IMR-90 (cell line): ENCODE data around the gene SEC16A. TPM values are rescaled to one million over a fixed set of nuclear protein-coding genes. Genes with fewer than 3 reads are reported as not detected.

Experiments used
- ATAC-seq: fragments of 200-7000 bp; cut with Tn5 transposase; 2 replicates; pipeline ENCODE4 v1.9.1; 2020; ENCODE audit warnings: low read depth, mild to moderate bottlenecking, moderate library complexity
- BruUV-seq: library from RNA; stranded (reverse); fragments of 400-500 nt; replicated peaks from 2 replicates; lab custom pipeline; 2021; lab: Mats Ljungman, UMichigan
- CTCF ChIA-PET: fragments of 300-600 bp; formaldehyde crosslinking; extraction: SDS; loops from one replicate; lab custom pipeline; 2021; ENCODE audit warnings: antibody characterized with exemption; lab: Yijun Ruan, JAX
- POLR2A ChIA-PET: fragments of 300-600 bp; sonication (Branson Sonifier 250); formaldehyde crosslinking; loops from one replicate; lab custom pipeline; 2022; ENCODE audit warnings: antibody characterized with exemption; ENCODE audit not compliant: unreplicated experiment; lab: Charles Lee
- DNase-seq: peaks from one replicate; pipeline ENCODE4 v3.0.0; 2013
- H2AFZ ChIP-seq: replicated peaks from 2 replicates; pipeline ENCODE3; 2013; ENCODE audit warnings: low read length, mild to moderate bottlenecking; ENCODE audit not compliant: poor library complexity
- H2AK5ac ChIP-seq: 2 replicates; pipeline ENCODE4 v1.6.1; 2013; ENCODE audit warnings: low read depth, low read length, inconsistent platforms
- H2AK9ac ChIP-seq: replicated peaks from 2 replicates; pipeline ENCODE3; 2013; ENCODE audit warnings: mild to moderate bottlenecking, low read depth, low read length, moderate library complexity; ENCODE audit not compliant: poor library complexity
- H2BK120ac ChIP-seq: 2 replicates; pipeline ENCODE4 v1.6.1; 2013; ENCODE audit warnings: low read depth, low read length, inconsistent platforms
- H2BK15ac ChIP-seq: 3 replicates; pipeline ENCODE4 v1.6.1; 2013; ENCODE audit warnings: low read depth, low read length, inconsistent platforms
- H2BK20ac ChIP-seq: 2 replicates; pipeline ENCODE4 v1.6.1; 2013; ENCODE audit warnings: low read depth, mild to moderate bottlenecking, inconsistent platforms, low read length, moderate library complexity
- H2BK5ac ChIP-seq: 2 replicates; pipeline ENCODE4 v1.6.1; 2013; ENCODE audit warnings: mild to moderate bottlenecking, low read depth, low read length, inconsistent platforms; ENCODE audit not compliant: poor library complexity, severe bottlenecking
- H3K14ac ChIP-seq: replicated peaks from 2 replicates; pipeline ENCODE4 v1.6.1; 2013; ENCODE audit warnings: low read depth, low read length, inconsistent platforms
- H3K18ac ChIP-seq: 2 replicates; pipeline ENCODE4 v1.6.1; 2013; ENCODE audit warnings: low read depth, low read length, control low read depth
- H3K23ac ChIP-seq: 2 replicates; pipeline ENCODE4 v1.6.1; 2013; ENCODE audit warnings: low read depth, low read length, inconsistent platforms
- H3K27ac ChIP-seq: 2 replicates; pipeline ENCODE4 v1.5.1; 2013; ENCODE audit warnings: mild to moderate bottlenecking, control low read depth, low read length; ENCODE audit not compliant: insufficient read depth
- H3K27me3 ChIP-seq: 2 replicates; pipeline ENCODE4 v1.6.1; 2013; ENCODE audit warnings: low read length; ENCODE audit not compliant: control insufficient read depth, insufficient read depth
- H3K36me3 ChIP-seq: 2 replicates; pipeline ENCODE4 v1.6.1; 2013; ENCODE audit warnings: low read length, mixed read lengths; ENCODE audit not compliant: control insufficient read depth, insufficient read depth
- H3K4ac ChIP-seq: 2 replicates; pipeline ENCODE4 v1.6.1; 2013; ENCODE audit warnings: low read depth, low read length, inconsistent platforms
- H3K4me1 ChIP-seq: 2 replicates; pipeline ENCODE4 v1.6.1; 2013; ENCODE audit warnings: low read length, mixed read lengths; ENCODE audit not compliant: control insufficient read depth, insufficient read depth
- H3K4me2 ChIP-seq: 2 replicates; pipeline ENCODE4 v1.6.1; 2013; ENCODE audit warnings: low read depth, mild to moderate bottlenecking, control low read depth, low read length, moderate library complexity
- H3K4me3 ChIP-seq: 2 replicates; pipeline ENCODE4 v1.5.1; 2013; ENCODE audit warnings: low read depth, mild to moderate bottlenecking, control low read depth, low read length, moderate library complexity; ENCODE audit not compliant: insufficient read depth
- H3K56ac ChIP-seq: 2 replicates; pipeline ENCODE4 v1.6.1; 2013; ENCODE audit warnings: low read length, inconsistent platforms; ENCODE audit not compliant: insufficient read depth; ENCODE audit errors: extremely low read depth
- H3K79me1 ChIP-seq, 2 experiments: 2 replicates each; pipeline ENCODE4 v1.6.1; 2013; ENCODE audit warnings: low read length in 2 of 2, inconsistent platforms in 1 of 2, low read depth in 1 of 2
- H3K9ac ChIP-seq: 2 replicates; pipeline ENCODE4 v1.6.1; 2013; ENCODE audit warnings: low read depth, low read length, control low read depth
- H3K9me1 ChIP-seq: 2 replicates; pipeline ENCODE4 v1.6.1; 2013; ENCODE audit warnings: low read length, inconsistent platforms; ENCODE audit not compliant: insufficient read depth
- H3K9me3 ChIP-seq: 2 replicates; pipeline ENCODE4 v1.6.1; 2013; ENCODE audit warnings: low read length; ENCODE audit not compliant: control insufficient read depth, insufficient read depth
- H4K20me1 ChIP-seq: 2 replicates; pipeline ENCODE4 v1.6.1; 2013; ENCODE audit warnings: low read length, inconsistent platforms; ENCODE audit not compliant: insufficient read depth
- H4K5ac ChIP-seq: 2 replicates; pipeline ENCODE4 v1.6.1; 2013; ENCODE audit warnings: mild to moderate bottlenecking, low read depth, low read length, control low read depth
- H4K8ac ChIP-seq, 2 experiments: 2 replicates each; pipeline ENCODE4 v1.6.1; 2013; ENCODE audit warnings: low read depth in 2 of 2, low read length in 2 of 2, control low read depth in 1 of 2, inconsistent platforms in 1 of 2
- H4K91ac ChIP-seq: 2 replicates; pipeline ENCODE4 v1.6.1; 2013; ENCODE audit warnings: low read depth, low read length, inconsistent platforms; ENCODE audit not compliant: insufficient read depth
- BHLHE40 ChIP-seq: fragments of 150-350 bp; IDR thresholded peaks from 2 replicates; pipeline ENCODE4 v1.6.1; 2016; ENCODE audit warnings: mild to moderate bottlenecking, low read depth, low read length
- CTCF ChIP-seq: conservative IDR thresholded peaks from 2 replicates; pipeline ENCODE4 v1.5.1; 2012; ENCODE audit warnings: mild to moderate bottlenecking, low read depth, low read length, improper control_type of control experiment
- MXI1 ChIP-seq: IDR thresholded peaks from 2 replicates; pipeline ENCODE4 v1.6.1; 2012; ENCODE audit warnings: low read depth, mild to moderate bottlenecking, low read length, moderate library complexity, borderline replicate concordance
- WGBS, 2 experiments: methylation state at CpG; one replicate each; pipeline versions ENCODE4 v1.1.5 to v1.1.7; 2013; ENCODE audit warnings: missing lambda C conversion rate in 2 of 2; ENCODE audit not compliant: insufficient read length in 1 of 2; ENCODE audit errors: extremely low coverage in 2 of 2; 5-methylcytosine and 5-hydroxymethylcytosine counted together
- dilution Hi-C: fragments of 300-500 bp; cut with HindIII; formaldehyde crosslinking; loops from one replicate; pipeline ENCODE4 v1.14.3; 2018; ENCODE audit warnings: low sequenced_read_pairs; ENCODE audit not compliant: unreplicated experiment
- in situ Hi-C: fragments of 300-500 bp; cut with MboI; formaldehyde crosslinking; loops from 3 replicates; pipeline ENCODE4 v1.14.3; 2019; ENCODE audit warnings: low sequenced_read_pairs, inconsistent platforms, mixed read lengths
- intact Hi-C: fragments of 100-400 bp; cut with micrococcal nuclease; formaldehyde crosslinking; loops from 2 replicates; pipeline ENCODE4 v1.10.0; 2022
- polyA plus RNA-seq, 3 experiments: library from polyadenylated mRNA; depleted of rRNA; stranded (reverse); fragments of >200 nt; gene quantifications; 2 replicates each; pipeline ENCODE4 v1.2.3, GENCODE V29; 2012; ENCODE audit warnings: low replicate concordance in 1 of 3
- total RNA-seq: library from RNA; depleted of rRNA; stranded (reverse); fragments of >200 nt; gene quantifications from 2 replicates; pipeline ENCODE4 v1.2.3, GENCODE V29; 2012

The SEC16A gene
- total and polyA plus RNA-seq, 2 of the 4 experiments (the other 2 are of a cell fraction) = 12.2 to 48.1 TPM

DNA sequence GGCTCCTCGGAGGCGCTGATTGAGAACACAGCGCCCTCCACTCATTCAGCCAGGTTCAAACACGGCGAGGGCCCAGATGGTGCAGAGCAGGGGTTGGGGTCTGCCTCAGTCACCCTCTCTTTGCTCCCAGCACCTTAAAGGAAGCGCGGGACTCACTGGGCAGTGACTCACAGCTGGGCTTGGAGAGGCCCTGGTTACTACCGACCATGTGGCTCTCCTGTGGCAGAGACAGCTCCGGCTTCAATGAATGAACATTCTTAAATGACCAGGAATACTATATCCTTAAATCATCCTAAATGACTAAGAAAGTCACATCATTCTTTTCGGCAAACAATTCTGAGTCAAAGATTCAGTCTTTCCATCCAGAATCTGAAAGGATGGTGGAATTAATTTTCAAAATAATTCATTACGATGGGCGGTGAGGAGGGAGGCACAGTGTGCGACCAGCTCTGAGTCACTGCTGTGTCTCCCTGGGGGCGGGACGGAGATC lies 41.6 kb downstream of the SEC16A start:
- dilution Hi-C loops (no loop called here), in situ Hi-C loops (no loop called here), intact Hi-C loops (no loop called here)
- Histone ChIP-seq H3K18ac (no peak overlapping the region), H3K14ac (no peak overlapping the region), H3K56ac (no peak overlapping the region), H3K4me1 (peaks cover 7% of the 10 kb centered on the region), H3K4ac (no peak overlapping the region), H4K5ac (no peak overlapping the region), H3K9ac (no peak overlapping the region), H2BK5ac (no peak overlapping the region), H4K91ac (no peak overlapping the region), H2BK120ac (no peak overlapping the region), H3K27me3 (no peaks in the 10 kb centered on the region), H3K36me3 (peaks cover 60% of the 10 kb centered on the region), H4K20me1 (peaks cover 52% of the 10 kb centered on the region), H3K4me2 (no peak overlapping the region), H3K23ac (no peak overlapping the region), H2AK5ac (no peak overlapping the region), H3K79me1 (peaks cover 3 to 60% of the 10 kb centered on the region in 2 experiments), H3K4me3 (no peak overlapping the region), H2AFZ (peak overlapping the region; percentile 40), H3K9me3 (no peaks in the 10 kb centered on the region), H2BK15ac (no peak overlapping the region), H2BK20ac (no peak overlapping the region), H2AK9ac (no peak overlapping the region), H3K9me1 (peaks cover 8% of the 10 kb centered on the region; the same call in 1 of the 2 replicates), H4K8ac (no peak overlapping the region), H3K27ac (no peak overlapping the region)
- TSS peak; percentile 80 for BruUV-seq
- WGBS, 2 experiments = 94% methylated on average over 10 of the region's 15 CpGs; no CpG with 5 or more reads in 1 of the 2 experiments
- no peak for TF ChIP-seq CTCF
- no peak for TF ChIP-seq BHLHE40
- TF ChIP-seq MXI1 = peak; percentile 69; the same call in 1 of the 2 replicates
- ATAC-seq (no peak), DNase-seq (peak; percentile 54)
- ChIA-PET CTCF (no interaction called here), POLR2A (no interaction called here)
